GM18861 (cell line): ENCODE results near the gene MPPED2.

Experiments used
- ATAC-seq: cut with Tn5 transposase; IDR thresholded peaks from one replicate; pipeline ENCODE4 v1.9.1; 2021; ENCODE audit not compliant: unreplicated experiment

Gene MPPED2

DNA sequence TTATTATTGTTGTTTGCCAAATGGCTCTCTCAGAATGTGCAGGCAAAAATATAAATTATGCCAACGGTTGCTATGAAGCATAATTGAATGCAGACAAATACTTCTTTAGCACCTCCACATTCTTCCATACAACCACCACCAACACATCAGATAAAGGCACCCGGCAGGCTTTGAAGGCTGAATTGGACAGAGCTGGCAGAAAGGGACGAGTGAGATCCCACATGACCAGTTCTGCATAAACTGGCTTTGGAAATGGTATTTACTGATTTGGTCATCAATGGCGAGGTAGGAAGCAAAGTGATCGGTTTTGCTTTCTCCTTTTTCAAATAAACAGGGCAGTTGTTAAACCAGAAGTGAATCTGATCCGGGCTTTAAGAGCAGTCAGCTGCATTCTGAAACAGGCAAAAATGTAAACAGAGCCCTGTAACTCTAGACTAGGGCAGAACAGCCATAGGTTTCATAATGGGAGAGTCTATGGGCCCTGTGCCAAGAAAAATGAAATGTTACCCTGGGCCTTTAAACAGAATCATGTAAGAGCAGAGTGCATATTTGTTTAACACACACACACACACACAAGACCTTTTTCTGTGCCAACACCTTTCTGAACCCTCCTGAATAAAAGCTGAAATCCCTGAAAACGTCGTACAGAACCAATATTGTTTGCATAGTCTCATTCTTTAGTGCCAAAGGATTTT lies 97.7 kb downstream of the MPPED2 start:
- ATAC-seq, result no peak

DNA sequence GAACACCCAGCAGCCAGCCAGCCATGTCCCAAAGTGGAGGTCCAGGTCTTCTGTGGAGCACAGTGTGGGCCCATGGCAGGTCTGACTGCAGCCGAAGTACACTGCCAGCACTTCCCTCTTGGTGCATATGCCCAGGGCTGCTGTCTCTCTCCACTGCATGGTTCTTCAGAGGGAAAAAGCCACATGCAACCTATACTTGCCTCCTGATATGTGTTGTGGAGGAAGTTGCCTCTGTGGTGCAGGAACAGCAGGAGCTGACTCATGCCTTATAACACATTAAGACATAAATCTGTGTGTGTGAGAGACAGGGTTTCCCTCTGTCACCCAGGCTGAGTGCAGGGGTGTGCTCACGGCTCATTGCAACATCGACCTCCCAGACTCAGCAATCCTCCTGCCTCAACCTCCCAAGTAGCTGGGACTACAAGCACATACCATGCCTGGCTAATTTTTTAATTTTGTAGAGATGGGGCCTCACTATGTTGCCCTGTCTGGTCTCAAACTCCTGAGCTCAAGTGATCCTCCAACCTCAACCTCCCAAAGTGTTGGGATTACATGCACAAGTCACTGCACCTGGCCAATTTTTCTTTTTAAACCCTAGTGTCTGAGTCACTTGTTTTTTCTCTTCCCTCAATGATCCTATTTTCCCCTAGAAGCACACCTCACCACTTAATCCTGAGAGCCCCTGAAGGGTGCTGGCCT lies 98.8 kb downstream of the MPPED2 start:
- no peak for ATAC-seq

DNA sequence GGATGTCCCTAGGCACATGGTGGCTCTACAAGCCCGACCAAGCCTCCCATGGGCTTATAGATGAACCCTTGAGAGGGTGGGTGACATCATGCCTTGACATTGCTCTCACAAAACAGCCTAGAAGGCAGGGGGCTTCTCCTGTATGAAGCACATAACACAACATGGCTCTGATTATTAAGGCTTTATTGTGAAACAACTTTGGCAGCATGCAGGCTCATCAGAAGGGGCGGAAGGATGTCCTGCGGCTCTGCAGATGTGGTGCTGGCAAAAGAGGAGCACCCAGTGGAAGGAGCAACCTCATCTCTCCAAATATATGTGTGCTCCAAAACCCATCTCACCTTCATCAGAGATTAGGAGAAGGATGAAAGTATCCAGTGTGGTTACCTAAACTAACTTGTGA lies 100.4 kb downstream of the MPPED2 start:
- ATAC-seq, result no peak

DNA sequence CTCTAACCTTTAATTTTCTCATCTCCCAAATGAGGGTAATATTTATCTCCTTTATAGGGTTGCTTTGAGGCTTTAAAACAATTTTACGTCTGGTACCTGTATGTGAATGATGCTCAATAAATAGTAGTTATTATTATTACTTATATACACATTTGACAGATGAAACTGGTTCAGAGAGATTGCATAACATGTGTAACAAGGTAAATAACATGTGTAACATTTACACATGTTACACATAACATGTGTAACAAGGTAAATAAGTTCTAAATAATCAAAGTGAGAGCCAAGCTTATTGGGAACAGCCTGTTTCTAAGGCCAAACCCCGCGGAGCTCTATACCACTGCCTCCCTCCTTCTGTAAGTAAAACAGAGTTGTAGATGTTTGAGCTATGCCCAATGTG lies 100.9 kb downstream of the MPPED2 start:
- ATAC-seq, result no peak

DNA sequence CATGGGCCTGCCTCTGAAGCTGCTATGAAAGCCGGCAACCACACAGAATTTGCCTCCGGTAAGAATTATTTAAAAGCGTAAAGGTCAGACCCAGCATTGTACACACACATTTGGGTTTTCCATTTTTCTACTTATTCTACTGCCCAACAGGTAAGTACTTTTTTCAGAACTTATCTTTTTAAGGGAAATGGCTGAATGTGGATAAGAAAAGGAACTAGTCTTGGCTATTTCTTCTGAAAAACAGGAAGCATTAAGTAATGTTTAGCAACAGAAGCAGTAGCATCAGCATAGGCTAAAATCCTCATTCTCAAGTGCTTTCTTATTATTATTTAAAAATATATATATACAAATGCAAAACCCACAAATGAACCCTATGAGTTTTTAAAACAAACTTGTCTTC lies 103.1 kb downstream of the MPPED2 start:
- no peak for ATAC-seq

DNA sequence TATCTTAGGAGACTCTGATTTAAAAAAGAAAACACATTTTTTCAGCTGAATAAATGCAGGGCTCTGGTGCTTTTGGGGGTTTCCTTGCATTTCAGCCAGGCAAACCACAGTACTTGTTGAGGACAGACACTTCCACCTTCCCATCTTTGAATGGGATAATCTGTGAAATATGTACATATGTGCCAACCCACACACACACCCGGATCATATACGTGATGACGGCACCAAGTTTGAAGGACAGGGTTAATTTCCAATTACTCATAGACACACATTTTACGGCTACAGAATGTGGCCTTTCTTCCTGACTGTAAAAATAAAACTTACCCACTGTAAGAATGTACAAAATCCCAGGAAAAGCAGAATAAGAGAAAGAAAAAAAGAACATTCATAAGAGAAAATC lies 104.4 kb downstream of the MPPED2 start:
- ATAC-seq, result no peak

DNA sequence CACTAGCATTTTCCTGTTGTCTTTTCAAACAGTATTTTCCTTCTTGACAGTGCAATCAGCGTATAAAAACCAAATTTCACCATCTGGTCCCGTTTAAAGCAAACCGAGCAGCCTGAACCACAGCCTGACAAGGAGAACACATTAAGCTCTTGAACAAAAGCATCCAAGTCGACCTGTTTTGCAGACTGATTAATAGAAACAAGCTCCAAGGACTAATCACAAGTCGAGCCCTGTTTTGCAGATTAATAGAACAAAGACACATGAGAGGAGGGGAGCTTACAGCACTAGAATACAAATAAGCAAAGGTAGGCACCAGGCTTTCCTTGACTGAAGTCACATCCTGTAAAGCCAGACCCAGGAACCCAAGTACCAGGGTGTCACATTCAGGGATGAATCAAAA lies 104.8 kb downstream of the MPPED2 start:
- no peak for ATAC-seq

DNA sequence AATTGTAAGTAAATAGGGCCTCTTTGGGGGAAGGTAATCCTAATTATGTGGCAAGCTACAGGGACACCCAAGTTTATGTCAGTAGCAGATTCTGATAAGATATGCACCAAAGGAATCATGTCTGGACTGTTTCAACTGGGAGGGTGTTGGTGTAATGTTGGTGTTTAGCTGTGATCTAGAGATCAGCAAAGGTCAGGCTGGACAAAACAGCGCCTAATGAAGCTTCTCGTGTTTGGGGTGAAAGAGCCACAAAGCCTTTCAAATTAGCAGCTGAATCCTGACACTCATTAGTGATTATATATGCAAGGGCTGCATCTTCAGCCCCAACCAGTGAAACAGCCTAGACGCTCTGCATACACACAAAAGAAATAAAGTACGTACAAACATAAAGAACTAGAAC lies 106.3 kb downstream of the MPPED2 start:
- ATAC-seq, result no peak

DNA sequence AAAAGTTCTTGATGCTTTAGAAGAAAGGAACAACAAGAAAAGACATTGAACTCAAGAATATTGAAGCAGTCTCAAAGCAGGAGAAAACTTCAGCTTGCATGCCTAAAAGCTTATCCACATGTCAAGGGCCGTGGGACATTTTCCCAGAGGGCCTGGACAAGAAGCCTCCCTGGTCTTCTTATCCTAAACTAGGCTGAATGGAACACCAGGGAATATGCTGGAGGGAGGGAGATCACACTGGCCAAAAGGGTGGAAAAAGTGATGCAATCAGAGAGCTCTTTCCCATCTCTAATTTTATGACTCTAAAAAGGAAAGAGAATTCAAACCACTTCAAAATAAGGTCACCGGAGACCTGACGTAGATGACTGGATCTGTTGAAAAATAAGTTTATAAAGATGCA lies 107.2 kb downstream of the MPPED2 start:
- no peak for ATAC-seq

DNA sequence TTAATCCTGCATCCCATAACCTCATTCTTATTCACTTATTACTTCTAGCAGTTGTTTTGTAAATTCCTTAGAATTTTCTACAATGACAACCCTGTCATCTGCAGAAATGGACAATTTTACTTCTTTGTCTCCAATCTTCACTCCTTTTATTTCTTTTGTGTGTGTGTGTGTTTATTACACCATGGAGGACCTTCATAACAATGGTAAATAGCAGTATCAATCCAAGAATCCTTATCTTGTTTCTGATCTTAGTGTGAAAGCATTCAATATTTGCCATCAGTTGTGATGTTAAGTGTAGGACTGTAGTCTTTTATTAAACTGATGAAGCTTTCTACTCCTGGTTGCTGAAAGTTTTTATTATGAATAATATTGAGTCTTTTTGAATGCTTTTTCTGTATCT lies 109.1 kb downstream of the MPPED2 start:
- ATAC-seq, result no peak

DNA sequence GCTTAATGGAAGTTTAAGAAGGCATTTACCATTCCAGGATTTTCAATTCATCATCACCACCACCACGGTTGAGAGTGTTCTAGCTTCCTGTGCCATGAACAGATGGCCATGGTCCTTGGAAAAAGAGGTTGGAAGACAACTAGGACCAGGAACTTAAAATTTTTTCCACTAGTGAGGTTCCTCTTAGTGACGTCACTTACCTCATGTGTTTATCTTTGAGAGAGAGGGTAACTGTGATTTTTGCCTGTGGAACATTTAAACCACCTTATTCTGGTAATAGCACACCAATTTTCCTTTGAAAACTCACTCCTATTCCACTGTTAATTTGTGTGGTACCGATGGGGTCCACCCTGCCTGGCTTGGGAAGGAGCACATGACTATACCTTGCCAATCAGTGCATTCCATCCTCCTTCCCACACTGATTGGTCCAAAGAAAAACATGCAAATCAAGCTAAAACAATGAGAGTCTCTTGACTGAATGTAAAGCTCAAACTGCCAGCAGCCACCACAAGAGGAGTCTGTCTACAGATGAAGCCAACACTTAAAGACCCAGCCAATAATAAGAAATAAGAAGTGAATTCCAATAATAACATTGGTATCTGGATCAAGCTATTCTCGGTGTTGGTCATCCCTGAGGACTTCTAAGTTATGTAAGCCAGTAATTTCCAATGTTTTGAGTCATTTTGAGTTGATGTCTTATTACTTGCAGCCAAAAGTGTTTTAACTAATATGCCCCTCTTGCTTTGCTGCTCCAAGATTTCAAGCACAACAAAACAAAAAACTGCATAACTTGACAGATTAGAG lies 111.8 kb downstream of the MPPED2 start:
- ATAC-seq, result no peak

DNA sequence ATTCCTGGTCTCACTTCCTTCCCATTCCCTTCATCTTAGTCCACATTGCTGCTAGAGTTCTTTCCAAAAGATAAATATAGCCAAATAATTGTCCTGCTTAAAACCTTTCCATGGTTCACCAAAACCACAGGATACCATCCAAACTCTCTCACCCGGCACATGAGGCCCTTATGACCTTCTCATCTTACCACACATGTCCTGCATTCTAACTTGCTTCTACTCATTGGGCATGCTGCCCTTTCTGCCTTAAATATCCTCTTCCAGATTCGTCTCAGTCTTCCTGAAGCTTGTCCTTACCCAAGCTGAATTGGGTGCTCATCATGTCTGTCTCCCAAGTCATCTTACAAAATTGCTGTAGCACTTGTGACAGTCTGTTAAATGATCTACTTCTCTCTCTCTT lies 114.9 kb downstream of the MPPED2 start:
- ATAC-seq, result no peak

DNA sequence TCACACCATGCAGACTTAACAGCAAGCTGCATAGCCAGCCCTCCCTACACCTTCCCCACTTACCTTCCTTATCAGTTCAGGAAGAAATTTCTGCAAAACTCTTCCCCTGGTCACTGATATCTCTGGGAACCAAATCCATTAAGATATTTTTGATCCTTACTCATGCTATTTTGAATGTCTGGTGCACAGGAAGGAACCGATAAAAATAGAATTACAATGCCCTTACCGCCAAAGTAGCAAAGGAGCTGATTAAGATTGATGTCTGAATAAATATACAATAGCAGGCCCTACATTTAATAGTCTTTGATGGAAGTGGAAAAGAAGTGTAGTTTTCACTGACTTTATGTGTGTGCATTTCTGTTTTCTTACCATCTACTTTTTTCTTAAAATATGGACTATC lies 117.3 kb downstream of the MPPED2 start:
- ATAC-seq, result no peak

DNA sequence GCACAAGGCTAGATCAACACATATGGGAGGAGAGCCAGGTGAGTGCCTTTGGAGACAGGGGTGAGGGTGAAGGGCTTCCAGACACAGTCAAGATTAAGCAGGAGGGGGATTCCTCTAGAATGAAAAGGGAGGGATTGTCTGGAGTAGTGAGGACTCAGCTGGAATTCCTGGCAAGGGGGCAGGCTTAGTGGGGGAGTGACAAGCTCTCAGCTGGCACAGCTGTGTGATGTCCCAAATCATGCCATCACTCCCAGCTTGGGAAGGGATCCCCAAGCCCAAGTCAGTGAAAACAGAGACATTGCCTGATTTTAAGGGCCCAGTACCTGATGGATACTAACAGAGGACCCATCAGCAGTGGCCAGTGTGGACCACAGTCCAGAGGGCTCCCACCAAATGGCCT lies 119.0 kb downstream of the MPPED2 start:
- no peak for ATAC-seq

DNA sequence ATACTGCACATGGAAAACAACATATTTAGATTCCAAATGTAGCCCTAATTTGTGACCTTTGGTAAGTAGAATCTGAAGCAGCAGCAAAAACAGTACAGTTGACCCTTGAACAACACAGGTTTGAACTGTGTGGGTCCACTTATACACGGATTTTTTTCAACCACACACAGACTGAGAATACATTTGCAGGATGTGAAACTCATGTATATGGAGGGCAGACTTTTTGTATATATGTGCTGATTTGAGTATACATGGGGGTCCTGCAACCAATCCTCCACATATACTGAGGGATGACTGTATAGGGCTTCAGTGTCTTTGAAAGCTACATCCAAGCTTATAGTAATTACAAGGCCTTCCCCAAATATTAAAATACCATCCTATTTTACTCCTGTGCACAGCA lies 120.5 kb downstream of the MPPED2 start:
- ATAC-seq, result no peak

DNA sequence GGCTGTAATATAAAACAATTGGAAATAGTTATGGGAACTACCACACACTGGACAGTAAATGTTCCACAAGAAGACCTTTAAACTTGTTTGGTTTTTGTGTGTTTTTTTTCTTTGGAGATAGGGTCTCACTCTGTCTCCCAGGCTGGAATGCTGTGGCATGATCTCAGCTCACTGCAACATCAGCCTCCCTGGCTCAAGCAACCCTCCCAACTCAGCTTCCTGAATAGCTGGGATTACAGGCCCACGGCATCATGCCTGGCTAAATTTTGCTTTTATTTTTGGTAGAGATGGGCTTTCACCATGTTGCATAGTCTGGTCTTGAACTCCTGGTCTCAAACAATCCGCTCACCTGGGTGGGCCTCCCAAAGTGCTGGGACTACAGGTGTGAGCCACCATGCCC lies 121.0 kb downstream of the MPPED2 start:
- ATAC-seq, result no peak

DNA sequence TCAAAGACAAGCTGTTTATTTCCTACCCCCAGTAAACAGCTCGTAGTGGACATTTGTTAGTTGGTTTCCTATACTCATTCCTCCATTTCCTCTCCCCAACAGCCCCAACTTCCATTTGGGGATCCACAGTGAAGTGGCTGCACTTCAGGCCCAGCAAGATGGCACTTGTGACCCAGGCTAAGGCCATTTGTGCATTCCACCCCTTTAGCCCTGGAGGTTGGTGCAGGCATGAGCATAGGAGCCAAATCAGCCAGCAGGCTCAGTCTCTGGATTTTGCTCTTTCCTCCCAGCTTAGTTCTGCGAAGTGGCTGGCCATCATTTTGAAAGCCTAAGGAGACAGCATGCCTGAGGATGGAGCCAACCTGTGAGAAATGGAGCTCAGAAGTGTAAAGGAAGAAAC lies 122.9 kb downstream of the MPPED2 start:
- ATAC-seq, result no peak

DNA sequence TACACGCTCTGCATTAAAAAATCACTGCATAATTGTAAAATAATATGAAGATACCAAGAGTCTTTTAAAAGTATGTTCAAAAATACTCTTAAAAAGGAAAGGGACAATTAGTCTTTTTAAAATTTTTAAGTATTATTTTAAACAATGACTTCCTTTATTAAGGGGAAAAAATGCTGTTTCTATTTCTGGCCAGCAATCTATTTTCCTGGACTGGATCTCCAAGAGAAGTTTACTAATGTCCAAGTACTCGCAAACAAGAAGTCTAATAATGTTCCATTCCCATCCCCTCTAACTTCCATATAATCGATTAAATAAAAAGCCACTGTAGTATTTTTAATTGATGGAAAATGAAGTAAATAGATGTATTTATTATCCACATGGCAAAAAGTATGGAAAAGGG lies 123.7 kb downstream of the MPPED2 start:
- ATAC-seq, result no peak

DNA sequence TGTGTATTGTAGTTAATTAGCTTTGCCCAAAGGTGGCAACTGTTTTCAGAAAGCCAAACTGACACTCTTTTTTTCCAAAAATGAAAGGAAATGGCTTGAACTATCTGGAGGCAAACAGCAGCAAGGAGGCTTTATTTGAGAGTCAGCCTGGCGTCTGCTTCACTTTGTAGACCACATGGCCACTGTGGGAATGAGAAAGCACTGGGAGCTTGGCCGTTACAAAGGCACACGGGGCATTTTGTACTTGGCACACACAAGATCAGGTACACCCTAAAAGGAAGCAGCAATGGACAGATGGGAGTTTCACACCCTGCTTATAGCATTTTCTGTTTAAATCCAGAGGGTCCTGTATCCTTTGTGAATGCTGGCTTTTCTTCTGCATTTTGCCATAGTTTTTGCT lies 126.3 kb downstream of the MPPED2 start:
- no peak for ATAC-seq

DNA sequence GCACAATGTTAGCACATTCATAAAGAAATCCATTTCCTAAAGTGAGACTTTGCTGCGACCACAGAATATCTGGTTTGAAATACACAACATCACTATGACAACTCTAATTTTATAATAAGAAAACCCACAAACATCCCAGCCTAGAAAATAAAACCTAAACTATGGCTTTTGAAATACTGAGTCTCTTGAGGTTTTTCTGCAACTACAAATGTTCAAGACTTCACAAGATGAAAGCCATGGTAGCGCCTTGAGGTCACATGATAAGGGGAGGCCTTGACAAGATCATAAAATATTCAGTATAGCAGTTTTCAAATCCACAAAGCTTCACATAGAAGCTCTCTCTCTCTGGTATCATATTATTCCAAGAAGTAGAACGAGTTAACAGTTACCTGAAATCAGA lies 126.8 kb downstream of the MPPED2 start:
- ATAC-seq, result no peak

DNA sequence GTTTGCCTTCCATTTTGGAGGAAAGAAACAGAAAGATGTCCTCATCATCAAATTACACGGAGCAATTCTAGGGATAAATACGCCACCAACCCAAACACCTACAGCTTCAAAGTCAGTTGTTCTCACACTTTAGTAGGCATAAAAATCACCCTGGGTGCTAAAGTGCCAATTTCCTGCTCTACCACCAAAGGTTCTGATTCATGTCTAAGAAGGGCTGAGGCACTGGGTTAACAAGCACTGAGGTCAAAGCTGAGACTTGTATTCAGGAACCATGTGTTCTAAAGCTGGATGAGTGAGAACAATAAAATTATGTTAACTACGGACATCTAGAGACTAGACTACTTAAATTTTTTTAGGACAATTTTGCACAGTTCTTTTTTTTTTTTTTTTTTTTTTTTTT lies 127.6 kb downstream of the MPPED2 start:
- no peak for ATAC-seq

DNA sequence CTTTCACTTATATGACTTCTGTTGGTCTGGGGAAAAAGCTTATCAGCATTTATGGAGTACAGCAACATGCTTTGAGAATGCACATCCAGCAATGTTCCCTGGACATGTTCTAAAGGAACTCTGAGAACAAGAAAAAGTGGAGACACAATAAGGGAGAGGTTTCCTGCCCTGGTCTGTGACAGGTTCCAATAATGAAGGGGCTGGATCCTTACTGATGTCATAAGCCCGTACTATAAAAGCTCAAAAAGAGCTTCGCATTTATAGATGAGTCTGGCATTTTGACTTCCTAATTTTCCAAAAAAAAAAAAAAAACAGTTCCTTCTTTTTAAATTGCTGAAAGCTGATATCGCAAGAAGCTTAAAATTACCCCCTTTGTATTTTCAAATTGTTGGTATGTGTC lies 129.1 kb downstream of the MPPED2 start:
- ATAC-seq, result no peak
